HG02885 (cell line): ENCODE data around the gene TOR1AIP2.
"Not testable (repeated sequence)": the region's sequence is repeated elsewhere in the genome, so short reads cannot be mapped to it uniquely, and the experiment has no call there.

Experiments
- ATAC-seq: cut with Tn5 transposase; IDR thresholded peaks from one replicate; pipeline ENCODE4 v1.9.1; 2021; ENCODE audit warnings: mild to moderate bottlenecking; ENCODE audit not compliant: unreplicated experiment, poor library complexity

TOR1AIP2 gene

DNA sequence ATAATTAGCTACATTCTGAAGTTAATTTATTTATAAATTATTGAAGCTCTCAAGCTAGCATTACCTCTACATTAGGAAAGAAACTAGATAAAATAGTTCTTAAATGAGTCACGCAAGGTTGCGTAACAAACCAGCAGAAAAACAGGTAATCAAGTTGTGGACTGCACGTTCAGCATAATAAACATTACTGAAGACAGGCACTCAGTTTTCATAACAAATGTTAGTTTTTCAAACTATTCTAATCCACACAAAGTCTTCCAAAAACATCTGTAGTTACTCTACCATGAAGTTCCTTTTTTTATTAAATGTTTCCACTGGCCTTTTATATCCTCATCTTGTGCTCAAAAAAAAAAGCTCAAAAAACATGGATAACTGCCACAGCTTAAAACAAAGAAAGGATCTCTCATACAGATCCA lies 1.3 kb downstream of the TOR1AIP2 start:
- no peak for ATAC-seq

- ATAC-seq, result no peak
These were observed 1.9 kb downstream of the TOR1AIP2 start for GRCh38 chr1:179875596-179876299.

DNA sequence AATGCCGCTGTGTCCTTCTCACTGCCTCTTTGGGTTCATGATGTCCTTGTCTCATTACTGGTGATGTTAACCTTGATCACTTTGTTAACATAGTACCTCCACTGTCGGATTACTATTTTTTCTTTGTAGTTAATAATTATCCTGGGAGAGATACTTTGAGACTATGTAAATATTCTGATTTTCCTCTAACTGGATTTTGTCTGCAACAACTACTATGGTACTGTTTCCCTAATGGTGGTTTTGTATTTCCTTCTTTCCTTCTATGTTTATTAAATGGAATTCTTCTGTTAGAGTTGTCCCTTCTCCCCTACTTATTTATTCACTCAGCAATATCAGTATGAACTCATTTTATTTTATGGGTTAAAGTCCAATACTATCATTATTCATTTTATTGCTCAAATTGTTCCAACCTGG lies 4.2 kb downstream of the TOR1AIP2 start:
- no peak for ATAC-seq

DNA sequence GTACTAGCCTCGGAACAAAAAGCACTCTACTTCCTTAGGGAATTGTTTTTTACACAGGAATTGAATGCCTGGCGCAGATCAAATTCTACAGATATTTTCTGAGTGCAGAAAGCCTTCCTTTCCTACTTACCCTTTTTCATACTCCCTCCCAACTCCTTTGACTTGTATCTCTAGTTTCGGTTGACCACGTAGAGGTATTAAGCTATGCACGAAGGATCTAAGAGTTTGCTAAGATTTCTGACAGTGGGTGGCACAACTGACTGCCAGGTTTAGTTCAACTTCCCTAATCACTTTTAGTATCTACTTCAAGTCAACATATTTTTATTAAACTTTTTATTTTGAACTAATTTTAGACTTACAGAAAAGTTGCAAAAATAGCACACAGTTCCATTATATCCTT lies 5.0 kb downstream of the TOR1AIP2 start:
- ATAC-seq, result no peak

GRCh38 chr1:179871940-179872339 lies 5.7 kb downstream of the TOR1AIP2 start:
- no peak for ATAC-seq

DNA sequence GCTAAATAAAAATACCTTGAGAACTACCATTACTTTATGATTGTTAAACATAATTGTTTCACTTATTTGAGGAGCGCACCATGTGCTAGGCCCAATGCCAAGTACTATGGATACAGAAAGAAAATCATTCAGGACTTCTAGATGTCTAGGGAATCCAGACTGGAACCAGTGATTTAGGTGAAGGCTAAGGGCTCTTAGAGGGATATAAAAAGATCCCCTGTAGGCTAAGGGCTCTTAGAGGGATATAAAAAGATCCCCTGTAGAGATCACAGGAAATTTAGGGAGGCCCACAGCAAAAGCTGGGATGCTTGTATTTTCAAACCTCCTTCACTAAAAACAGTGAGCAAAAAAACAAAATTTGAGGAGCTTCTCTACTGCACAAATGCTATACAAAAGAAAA lies 6.7 kb downstream of the TOR1AIP2 start:
- no peak for ATAC-seq

DNA sequence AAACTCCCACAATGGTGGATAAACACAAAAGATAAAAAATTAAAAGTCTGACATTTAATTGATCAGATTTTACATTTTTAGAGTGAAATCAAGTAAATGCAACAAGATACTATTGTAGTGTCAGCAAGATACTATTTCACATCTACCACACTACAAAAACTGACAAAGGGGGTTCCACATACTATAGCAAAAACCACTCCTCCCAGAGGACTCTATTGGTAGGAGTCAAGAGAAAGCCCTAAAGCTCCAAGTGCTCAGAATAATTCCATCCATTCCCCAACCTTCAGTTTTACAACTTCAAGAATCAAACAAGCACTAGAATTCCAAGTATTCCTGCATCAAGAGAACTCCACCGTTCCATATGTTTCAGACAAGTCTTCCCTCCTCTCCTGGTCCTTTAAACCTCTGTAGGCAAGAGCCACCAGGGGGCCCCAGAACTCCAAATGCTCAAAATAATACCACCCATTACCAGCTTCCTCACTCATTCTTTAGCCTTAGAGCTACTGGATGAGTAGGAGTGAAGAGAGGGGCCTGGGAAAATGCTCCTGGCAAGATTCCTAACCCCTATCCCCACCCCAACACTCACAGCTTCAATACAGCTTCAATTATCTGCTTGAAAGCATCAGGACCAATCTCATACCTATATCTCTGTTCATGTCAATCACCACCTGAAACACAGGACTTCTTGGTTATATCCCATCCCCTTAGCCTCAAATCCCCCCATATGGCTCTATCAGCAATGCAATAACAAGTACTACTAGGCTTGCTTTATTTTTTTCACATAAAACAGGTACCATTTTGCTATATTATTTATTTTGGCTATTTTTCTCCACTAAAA lies 9.9 kb downstream of the TOR1AIP2 start:
- ATAC-seq, result peak; percentile 76

DNA sequence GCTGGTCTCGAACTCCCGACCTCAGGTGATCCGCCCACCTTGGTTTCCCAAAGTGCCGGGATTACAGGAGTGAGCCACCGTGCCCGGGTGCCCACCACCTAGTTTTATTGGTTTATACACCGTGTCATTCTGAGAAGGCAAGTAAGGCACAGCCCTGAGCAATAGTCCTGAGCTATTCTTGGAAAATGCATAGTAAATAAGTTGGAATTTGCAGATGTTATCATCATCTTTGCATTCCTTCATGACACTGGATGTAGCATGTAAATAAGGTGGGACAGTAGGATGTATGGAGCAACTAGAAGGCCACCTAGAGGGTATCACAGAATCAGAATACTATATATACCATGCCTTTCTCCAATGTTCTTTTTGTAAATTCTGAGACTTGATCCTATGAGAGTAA lies 11.0 kb downstream of the TOR1AIP2 start:
- no peak for ATAC-seq

GRCh38 chr1:179865377-179865776 lies 12.2 kb downstream of the TOR1AIP2 start:
- ATAC-seq, result no peak

GRCh38 chr1:179860652-179861051 lies 17.0 kb downstream of the TOR1AIP2 start:
- ATAC-seq, result no peak

DNA sequence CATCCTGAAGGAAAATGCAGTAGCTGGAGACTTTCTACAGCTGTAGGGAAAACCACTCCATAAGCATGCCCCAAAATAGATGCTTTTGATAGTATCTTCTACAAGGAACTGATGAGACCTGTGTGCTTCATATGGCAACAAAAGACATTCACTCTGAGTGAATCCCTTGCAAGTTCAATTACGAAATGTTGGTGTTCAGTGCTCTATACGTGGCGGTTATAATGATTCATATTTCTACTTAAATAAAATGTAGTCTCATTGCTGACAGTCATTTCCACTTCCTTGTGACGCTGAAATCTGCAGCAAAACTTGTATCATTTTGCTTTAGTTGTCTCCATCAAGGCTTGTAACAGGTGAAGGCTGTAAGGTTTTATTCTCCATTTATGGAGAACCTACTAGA lies 20.6 kb downstream of the TOR1AIP2 start:
- no peak for ATAC-seq

DNA sequence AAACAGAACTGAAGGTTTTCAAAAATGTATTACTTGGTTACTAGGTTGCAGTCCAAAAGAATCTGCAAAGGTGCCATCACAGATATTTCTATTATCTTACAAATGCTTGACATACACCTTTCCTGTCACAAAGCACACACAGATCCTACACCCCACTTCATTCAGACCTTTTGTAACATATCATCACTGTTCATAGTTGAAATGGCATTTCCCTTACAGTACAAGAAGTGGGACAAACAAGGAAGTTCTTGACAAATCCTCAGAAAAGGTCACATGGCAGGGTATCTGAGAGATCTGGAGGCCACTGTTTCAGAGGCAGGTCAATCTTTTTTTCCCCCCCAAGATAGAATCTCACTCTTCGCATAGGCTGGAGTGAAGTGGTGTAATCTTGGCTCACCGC lies 21.3 kb downstream of the TOR1AIP2 start:
- ATAC-seq, result no peak

- ATAC-seq, result not testable (repeated sequence)
These were observed 21.8 kb downstream of the TOR1AIP2 start for GRCh38 chr1:179855831-179856230.

GRCh38 chr1:179853102-179853501 lies 24.5 kb downstream of the TOR1AIP2 start:
- ATAC-seq, result no peak

DNA sequence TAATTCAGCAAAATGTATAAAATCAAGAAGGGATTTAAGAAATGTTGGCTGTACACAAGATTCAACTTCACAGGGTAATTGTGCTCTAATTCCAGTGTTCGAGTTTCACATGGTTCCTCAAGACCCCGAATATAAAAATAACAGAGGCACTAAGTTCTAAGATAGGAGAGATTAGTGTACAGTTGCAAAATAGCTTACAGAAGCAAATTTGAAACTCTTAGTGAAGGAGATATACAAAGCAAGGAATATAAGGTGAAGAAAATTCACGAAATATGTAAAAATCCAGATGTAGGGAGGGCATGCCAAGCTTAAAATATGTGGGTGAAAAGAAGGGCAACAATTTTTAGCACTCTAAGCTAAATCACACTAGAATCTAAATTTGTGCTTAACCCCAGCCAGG lies 29.4 kb downstream of the TOR1AIP2 start:
- no peak for ATAC-seq

- no peak for ATAC-seq
These were observed 37.5 kb downstream of the TOR1AIP2 start for GRCh38 chr1:179840107-179840506.

DNA sequence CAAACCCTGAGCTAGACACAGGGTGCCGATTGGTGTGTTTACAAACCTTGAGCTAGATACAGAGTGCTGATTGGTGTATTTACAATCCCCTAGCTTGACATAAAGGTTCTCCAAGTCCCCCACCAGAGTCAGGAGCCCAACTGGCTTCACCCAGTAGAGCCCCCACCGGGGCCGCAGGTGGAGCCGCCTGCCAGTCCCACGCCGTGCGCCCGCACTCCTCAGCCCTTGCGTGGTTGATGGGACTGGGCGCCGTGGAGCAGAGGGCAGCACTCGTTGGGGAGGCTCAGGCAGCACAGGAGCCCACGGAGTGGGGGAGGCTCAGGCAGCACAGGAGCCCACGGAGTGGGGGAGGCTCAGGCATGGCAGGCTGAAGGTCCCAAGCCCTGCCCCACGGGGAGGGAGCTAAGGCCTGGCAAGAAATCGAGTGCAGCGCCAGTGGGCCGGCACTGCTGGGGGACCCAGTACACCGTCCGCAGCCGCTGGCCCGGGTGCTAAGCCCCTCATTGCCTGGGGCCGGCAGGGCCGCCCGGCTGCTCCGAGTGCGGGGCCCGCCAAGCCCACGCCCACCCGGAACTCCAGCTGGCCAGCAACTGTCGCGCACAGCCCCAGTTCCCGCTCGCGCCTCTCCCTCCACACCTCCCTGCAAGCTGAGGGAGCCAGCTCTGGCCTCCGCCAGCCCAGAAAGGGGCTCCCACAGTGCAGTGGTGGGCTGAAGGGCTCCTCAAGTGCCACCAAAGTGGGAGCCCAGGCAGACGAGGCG lies 40.7 kb downstream of the TOR1AIP2 start:
- not testable (repeated sequence) for ATAC-seq

DNA sequence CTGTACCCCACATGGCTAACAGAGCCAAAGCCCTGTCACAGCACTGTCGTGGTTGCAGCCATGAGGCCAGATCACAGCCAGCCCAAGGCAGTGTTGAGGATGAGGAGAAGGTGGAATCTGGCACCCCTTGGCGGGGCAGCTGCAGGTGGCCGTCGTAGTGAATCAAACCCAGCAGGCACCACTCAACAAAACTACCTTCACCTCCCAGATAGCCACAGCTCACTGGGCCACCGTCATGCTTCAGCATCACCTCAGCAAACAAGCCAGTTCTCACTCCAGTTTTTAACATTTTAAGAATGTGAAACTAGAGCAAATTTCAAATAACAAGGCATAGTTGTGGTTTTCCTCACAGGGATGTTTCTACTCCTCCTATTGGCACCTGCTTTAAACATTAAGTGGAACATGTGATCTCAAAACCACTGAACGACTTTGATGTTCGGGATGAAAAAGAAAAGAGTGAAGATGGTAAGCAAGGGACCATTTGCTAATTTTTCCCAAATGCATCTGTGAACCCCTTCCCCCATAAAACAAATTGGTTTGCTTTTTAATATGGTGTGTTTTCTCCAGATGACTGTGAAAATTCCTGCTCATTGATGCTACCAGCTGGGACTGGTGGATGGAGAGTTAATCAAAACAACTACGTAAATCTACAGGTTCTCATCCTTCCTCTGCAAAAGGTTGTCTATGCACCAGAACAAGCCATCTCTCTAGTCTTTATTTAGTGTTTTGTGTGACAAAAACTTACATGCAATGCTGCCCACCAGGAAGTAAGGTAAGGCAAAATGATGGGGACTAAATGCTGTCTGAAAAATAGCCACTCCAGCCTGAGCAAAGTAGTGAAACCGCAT lies 45.5 kb downstream of the TOR1AIP2 start:
- no peak for ATAC-seq

GRCh38 chr1:179831225-179831624 lies 46.4 kb downstream of the TOR1AIP2 start:
- ATAC-seq, result no peak

DNA sequence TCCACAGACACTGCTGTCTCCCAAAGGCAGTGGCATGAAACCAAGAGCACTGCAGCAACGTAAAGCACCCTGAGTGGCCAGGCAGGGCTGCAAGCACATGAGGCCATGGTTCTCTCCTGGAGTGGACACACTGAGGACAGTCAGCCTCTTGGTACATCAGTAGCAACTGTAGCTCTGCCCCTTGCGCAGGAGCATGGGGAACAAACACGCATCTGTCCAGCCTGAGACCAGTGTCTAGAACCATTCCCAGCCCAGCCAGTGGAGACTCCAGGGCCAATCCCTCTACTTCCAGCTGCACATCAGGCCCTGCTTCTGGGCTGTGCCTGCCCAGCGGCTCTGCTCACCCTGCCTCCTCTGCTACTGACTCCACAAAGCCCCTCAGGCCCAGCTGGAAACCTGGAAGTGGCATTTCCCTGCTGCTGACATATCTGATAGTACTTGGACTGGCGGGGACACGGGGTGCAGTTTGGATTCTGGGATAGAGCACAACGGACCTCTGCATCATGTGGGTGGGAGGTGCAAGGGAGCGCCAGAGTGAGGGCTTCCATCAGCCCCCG lies 49.0 kb downstream of the TOR1AIP2 start:
- no peak for ATAC-seq
